HEK293T (cell line): Measurements from ENCODE around the gene ATP2B2.

Experiments used
- ARNT ChIP-seq: fragments of 450-650 bp; IDR thresholded peaks from 2 replicates; pipeline ENCODE4 v1.6.1; 2017; ENCODE audit warnings: mild to moderate bottlenecking
- BHLHE40 ChIP-seq: fragments of 450-650 bp; IDR thresholded peaks from 2 replicates; pipeline ENCODE4 v1.6.1; 2016; ENCODE audit warnings: mild to moderate bottlenecking, moderate library complexity, borderline replicate concordance
- FOXA1 ChIP-seq: fragments of 450-650 bp; IDR thresholded peaks from 2 replicates; pipeline ENCODE4 v1.6.1; 2016; ENCODE audit warnings: mild to moderate bottlenecking
- FOXK2 ChIP-seq: fragments of 450-650 bp; IDR thresholded peaks from 2 replicates; pipeline ENCODE4 v1.6.1; 2016; ENCODE audit warnings: mild to moderate bottlenecking
- FOXM1 ChIP-seq: fragments of 450-650 bp; IDR thresholded peaks from 2 replicates; pipeline ENCODE4 v1.6.1; 2017; ENCODE audit warnings: mild to moderate bottlenecking, borderline replicate concordance
- HDGF ChIP-seq: fragments of 450-650 bp; IDR thresholded peaks from 2 replicates; pipeline ENCODE4 v1.6.1; 2017; ENCODE audit warnings: antibody characterized with exemption, borderline replicate concordance
- SP1 ChIP-seq: fragments of 450-650 bp; IDR thresholded peaks from 2 replicates; pipeline ENCODE4 v1.6.1; 2017
- TARDBP ChIP-seq: fragments of 450-650 bp; IDR thresholded peaks from 2 replicates; pipeline ENCODE4 v1.6.1; 2016
- ZNF384 ChIP-seq: fragments of 450-650 bp; IDR thresholded peaks from 2 replicates; pipeline ENCODE4 v1.6.1; 2016

GRCh38 chr3:10510086-10510742, 4.8 kb upstream of the ATP2B2 start:
- TF ChIP-seq TARDBP: no peak
- no peak for TF ChIP-seq FOXM1
- no peak for TF ChIP-seq BHLHE40
- no peak for TF ChIP-seq ZNF384
- TF ChIP-seq HDGF: no peak
- TF ChIP-seq ARNT: no peak
- TF ChIP-seq SP1: no peak
- no peak for TF ChIP-seq FOXK2
- no peak for TF ChIP-seq FOXA1
